ENCODE data around the gene RFX6.

Gene RFX6

GRCh38 chr6:116902634-116903033 lies 25.6 kb downstream of the RFX6 start:
- no peak for DNase-seq

DNA sequence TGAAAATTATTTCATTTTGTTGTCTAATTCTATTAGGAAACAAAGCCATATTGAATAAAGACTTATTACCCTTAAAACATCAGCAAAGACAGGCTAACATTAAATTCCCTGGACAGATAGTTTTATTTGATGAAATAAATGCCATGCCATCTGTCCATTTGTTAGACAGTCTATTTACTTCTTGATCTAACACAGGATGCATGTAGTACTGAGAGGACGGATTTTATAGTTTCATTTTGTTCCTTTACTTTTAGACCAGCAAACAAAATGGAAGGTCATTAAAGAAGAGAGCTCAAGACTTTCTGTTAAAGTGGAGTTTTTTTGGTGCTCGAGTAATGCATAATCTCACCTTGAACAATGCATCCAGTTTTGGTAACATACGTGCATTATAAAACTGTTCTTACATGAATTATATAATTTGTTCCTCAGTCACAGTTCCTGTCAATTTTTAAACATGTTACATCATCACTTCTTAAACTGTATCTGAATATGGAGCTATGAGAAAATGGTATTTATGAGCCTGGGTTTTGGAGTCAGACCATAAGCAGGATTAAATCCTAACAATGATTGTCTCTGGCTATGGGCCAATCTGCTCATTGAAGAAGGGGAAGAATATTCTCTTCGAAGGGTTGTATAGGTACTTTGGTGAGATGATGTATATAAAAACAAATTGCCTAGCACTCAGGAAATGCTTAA lies 46.0 kb downstream of the RFX6 start:
- no peak for DNase-seq

DNA sequence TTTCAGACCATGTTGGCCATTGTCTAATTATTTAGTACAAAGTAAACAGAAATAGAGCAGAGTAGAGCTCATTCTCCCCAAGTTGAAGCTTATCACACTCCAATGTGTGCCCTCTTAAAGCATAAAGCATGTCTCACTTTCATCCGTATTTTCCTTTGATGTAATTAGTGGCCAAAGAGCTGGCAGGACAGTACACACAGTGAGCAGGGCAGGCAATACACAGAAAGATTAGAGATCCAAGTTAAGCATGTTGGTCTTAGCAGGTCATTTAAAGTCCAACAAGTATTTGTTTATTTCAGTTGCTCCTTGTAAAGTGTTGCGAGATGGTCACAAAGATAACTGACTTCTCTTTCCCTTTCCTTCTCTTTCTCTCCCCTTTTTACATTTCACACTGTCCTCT lies 47.2 kb downstream of the RFX6 start:
- no peak for DNase-seq

DNA sequence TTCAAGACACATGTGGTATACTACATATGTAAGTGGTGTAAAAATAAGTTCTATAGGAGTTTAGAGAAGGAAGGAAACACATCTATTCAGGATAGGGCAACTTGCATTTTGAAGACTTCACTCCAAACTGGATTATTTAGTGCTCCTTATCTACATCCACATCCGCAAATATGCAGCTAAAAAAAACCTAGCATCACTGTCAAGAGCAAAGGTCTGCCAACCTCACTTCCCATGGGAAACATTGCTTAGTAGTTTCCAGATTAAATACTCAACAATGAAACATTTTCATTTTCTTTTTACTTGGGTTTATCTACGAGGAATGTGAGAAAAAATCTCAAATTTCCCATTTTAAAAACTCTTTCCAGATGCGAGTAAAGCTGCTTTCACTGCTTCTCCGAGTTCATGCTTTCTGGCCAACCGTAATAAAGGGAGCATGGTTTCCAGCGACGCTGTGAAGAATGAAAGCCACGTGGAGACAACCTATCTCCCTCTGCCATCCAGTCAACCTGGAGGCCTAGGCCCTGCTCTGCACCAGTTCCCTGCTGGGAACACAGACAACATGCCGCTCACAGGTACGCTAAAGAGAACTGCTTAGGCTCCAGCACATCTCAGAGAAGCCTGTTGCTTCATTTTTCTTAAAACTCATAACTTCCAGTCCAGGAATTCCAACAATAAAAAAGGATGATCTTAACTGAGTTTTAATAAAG lies 48.2 kb downstream of the RFX6 start:
- DNase-seq: no peak

- no peak for DNase-seq
Observed at GRCh38 chr6:116928677-116929076, 51.6 kb downstream of the RFX6 start.

DNA sequence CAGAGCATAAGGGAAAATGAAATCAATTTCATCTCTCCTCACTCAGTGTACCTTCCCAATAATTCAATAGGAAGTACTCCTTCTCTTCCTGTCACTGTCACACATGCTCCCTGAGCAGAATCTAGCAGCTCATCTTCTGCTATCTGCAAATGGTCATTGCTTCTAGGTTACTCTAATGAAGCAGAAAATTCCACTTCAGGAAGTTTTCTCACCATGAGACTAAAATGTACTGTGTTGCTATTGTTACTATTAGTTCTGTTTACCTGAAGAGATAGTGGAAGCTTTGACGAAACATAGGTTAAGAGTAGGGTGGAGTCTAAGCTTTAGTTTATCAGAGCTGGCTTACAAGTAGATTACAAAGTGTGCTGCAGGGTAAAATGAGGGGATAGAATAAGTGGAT lies 52.8 kb downstream of the RFX6 start:
- no peak for DNase-seq

DNA sequence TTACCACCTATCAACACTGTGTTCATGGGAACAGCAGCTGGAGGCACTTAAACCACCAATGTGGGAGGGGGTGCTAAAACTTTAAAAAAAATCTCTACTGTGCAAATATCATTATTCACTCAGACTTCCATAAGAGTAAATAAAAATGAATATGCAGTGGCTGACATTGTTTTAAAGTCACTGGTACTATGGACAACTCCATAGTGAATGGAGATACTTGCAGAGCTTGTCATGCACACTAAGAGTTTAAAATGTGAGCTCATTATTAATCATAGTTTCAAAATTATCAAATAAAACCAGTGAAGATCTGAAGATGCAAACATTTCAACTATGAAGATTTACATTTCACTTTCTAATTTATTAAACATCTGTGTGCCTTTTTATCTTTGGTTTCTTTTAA lies 54.4 kb downstream of the RFX6 start:
- DNase-seq: no peak

GRCh38 chr6:116932496-116932895 lies 55.5 kb downstream of the RFX6 start:
- DNase-seq: no peak

DNA sequence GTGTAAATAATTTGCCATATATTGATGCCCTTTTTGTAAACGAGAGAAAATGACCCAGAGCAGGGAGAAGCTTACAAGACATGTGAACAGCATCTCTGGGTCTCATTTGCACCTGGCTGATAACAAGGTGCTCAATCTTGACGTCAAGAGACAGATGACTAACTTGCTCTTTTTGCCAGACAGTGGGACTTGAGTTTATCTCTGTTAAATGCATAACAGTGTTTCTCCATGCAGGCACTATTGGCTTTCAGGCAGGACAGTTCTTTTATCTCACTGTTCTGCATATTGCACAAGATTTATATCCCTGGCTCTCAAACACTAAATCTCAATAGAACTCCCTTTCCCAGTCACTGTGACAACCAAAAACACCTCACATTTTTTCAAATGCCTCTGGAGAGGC lies 56.4 kb downstream of the RFX6 start:
- no peak for DNase-seq

GRCh38 chr6:116938305-116938704 lies 61.3 kb downstream of the RFX6 start:
- no peak for DNase-seq

GRCh38 chr6:116941727-116942126 lies 64.7 kb downstream of the RFX6 start:
- DNase-seq: no peak

DNA sequence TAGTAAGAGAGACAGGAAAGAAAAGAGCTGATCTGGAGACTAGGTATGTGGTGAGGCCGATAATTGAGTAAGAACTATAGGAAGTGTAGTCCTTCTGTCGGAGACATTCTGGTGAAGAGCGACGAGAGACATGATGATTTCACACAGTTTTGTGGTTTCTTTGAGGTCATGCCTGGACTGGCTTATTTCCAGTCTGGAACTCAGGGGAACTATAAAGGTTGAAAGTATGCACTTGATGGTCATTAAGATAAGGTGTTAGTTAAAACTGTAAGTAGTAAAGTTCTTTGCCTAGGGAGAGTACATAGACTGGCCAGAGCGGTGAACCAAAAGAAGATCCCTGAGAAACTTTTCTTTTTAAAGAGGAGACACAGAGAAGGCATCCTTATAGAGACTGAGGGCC lies 68.8 kb downstream of the RFX6 start:
- no peak for DNase-seq

DNA sequence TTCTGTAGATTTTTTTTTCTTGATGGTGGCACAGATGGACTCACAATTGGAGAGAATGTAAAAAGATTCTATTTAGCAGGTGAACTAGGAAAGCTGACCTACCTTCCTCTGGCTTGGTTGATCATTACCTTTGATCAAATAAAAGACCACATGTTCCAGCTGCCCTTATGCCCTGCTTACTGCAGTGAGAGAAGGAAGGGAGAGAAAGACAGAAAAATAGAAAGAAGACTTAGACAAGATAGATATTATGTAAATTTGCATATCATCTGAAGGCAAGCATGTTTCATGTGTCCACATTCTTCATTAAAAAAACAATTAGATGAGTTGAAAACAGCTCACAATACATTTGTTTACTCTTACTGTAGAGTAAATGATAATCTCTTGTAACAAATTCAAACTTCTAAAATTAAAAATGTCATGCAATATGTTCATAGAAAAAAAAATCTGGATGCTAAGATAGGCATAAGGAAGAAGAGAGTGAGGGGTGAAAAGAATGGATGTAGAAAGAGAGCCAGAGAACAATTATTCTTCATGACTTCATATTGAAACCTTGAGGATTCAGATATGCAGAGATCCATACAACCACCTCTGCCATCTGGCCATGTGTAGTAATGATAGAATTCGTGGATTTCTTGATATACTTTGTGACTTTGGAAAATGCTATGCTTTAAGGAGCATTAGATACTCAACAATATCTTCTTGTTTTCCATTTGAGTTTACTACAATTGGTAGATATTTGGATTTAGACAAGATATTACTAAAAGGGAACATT lies 71.7 kb downstream of the RFX6 start:
- no peak for DNase-seq

GRCh38 chr6:116949964-116950363 lies 72.9 kb downstream of the RFX6 start:
- DNase-seq: no peak

- DNase-seq: no peak
Observed at GRCh38 chr6:116954335-116954734, 77.3 kb downstream of the RFX6 start.

- no peak for DNase-seq
Observed at GRCh38 chr6:116954938-116955337, 77.9 kb downstream of the RFX6 start.

- DNase-seq: no peak
Observed at GRCh38 chr6:116955773-116956172, 78.7 kb downstream of the RFX6 start.

DNA sequence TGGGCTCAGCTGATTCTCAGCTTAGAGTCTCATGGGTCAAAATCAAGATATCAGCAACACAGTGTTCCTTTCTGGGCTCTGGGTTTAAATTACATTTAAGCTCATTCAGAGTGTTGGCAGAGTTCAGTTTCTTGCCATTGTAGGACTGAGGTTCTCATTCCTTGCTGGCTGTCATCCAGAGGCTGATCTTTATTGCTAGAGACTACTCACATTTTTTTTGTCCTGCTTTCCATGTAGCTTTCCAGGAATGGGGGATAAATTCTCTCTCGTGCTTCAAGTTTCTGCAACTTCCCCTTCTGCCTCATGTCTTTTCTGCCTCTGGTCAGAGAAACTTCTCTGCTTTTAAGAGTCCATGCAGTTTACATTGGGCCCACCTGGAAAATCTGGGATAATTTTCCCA lies 86.9 kb downstream of the RFX6 start:
- no peak for DNase-seq

- DNase-seq: no peak
Observed at GRCh38 chr6:116966675-116967576, 89.9 kb downstream of the RFX6 start.

- no peak for DNase-seq
Observed at GRCh38 chr6:116969211-116969863, 92.3 kb downstream of the RFX6 start.

- DNase-seq: no peak
Observed at GRCh38 chr6:116971959-116972358, 94.9 kb downstream of the RFX6 start.

DNA sequence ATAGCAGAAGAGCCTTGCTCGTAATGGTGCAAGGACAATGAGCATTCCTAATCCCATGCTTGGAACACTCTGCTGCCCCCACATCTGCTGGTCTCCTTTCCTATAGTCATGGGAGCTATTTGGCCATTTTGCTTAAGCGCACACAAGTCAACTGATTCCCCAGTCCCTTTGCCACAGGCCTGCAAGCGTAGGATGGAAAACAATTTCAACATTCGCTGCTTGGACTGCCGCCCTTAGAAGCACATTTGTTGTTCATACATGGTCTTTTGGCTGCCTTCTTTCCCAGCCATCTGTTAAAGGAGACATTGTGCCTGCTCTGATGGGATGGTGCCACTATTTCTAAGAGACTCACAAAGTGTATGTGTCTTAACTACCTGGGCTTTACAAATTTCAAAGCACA lies 96.9 kb downstream of the RFX6 start:
- no peak for DNase-seq

Measured in activated T-cell treated with anti-CD3 and anti-CD28 coated beads for 4 hours (primary cell).